WTC11 (cell line): ENCODE data around the gene SLC47A1. TPM values are rescaled to one million over a fixed set of nuclear protein-coding genes. Genes with fewer than 3 reads are reported as not detected.
"Not testable (repeated sequence)": the region's sequence is repeated elsewhere in the genome, so short reads cannot be mapped to it uniquely, and the experiment has no call there.

Experiments used
- ATAC-seq: fragments of 200-7000 bp; cut with Tn5 transposase; 2 replicates; pipeline ENCODE4 v1.10.0; 2021; ENCODE audit warnings: mild to moderate bottlenecking, moderate library complexity
- CTCF ChIA-PET: fragments of 300-600 bp; sonication (Branson Sonifier 250); formaldehyde crosslinking; loops from one replicate; lab custom pipeline; 2021; ENCODE audit warnings: antibody characterized with exemption; lab: Charles Lee
- POLR2A ChIA-PET: fragments of 350-600 bp; sonication (Branson Sonifier 250); formaldehyde crosslinking; loops from one replicate; lab custom pipeline; 2021; ENCODE audit warnings: antibody characterized with exemption; lab: Charles Lee
- DNase-seq: peaks from one replicate; pipeline ENCODE4 v3.0.0; 2021; ENCODE audit warnings: low spot score
- H3K27ac Mint-ChIP-seq: 2 replicates; pipeline ENCODE4 v1.8.0; 2021; ENCODE audit warnings: mixed read lengths
- H3K27me3 Mint-ChIP-seq: 2 replicates; pipeline ENCODE4 v1.8.0; 2021; ENCODE audit warnings: low read depth, mild to moderate bottlenecking, moderate library complexity, mixed read lengths
- H3K36me3 Mint-ChIP-seq: 2 replicates; pipeline ENCODE4 v1.8.0; 2021; ENCODE audit warnings: mixed read lengths
- H3K4me1 Mint-ChIP-seq: 2 replicates; pipeline ENCODE4 v1.8.0; 2022; ENCODE audit warnings: mixed read lengths
- H3K4me3 Mint-ChIP-seq: 2 replicates; pipeline ENCODE4 v1.8.0; 2021; ENCODE audit warnings: mild to moderate bottlenecking, moderate library complexity, mixed read lengths
- H3K9me3 Mint-ChIP-seq: 2 replicates; pipeline ENCODE4 v1.8.0; 2021; ENCODE audit warnings: mixed read lengths
- ATF1 ChIP-seq: sonication (generic); formaldehyde crosslinking; IDR thresholded peaks from 2 replicates; pipeline ENCODE4 v1.8.1; 2023; ENCODE audit warnings: mild to moderate bottlenecking, moderate library complexity, missing genetic modification reagents
- ATF2 ChIP-seq: sonication (generic); formaldehyde crosslinking; IDR thresholded peaks from 2 replicates; pipeline ENCODE4 v1.8.1; 2022; ENCODE audit warnings: low read depth, missing genetic modification reagents, borderline replicate concordance
- CREB1 ChIP-seq: sonication (generic); formaldehyde crosslinking; IDR thresholded peaks from 2 replicates; pipeline ENCODE4 v1.8.0; 2023; ENCODE audit warnings: mild to moderate bottlenecking, missing genetic modification reagents
- ELF4 ChIP-seq: sonication (generic); formaldehyde crosslinking; IDR thresholded peaks from 2 replicates; pipeline ENCODE4 v1.8.1; 2022; ENCODE audit warnings: low read depth, mild to moderate bottlenecking, moderate library complexity, missing genetic modification reagents
- ESRRA ChIP-seq: sonication (generic); formaldehyde crosslinking; IDR thresholded peaks from 2 replicates; pipeline ENCODE4 v1.8.1; 2022; ENCODE audit warnings: mild to moderate bottlenecking, missing genetic modification reagents, borderline replicate concordance
- ETV6 ChIP-seq: sonication (generic); formaldehyde crosslinking; IDR thresholded peaks from 2 replicates; pipeline ENCODE4 v1.8.1; 2022; ENCODE audit warnings: mild to moderate bottlenecking, missing genetic modification reagents
- FOXK1 ChIP-seq: sonication (generic); formaldehyde crosslinking; IDR thresholded peaks from 2 replicates; pipeline ENCODE4 v1.8.0; 2022; ENCODE audit warnings: mild to moderate bottlenecking, moderate library complexity, missing genetic modification reagents
- GABPB1 ChIP-seq: sonication (generic); formaldehyde crosslinking; IDR thresholded peaks from 2 replicates; pipeline ENCODE4 v1.8.1; 2023; ENCODE audit warnings: mild to moderate bottlenecking, missing genetic modification reagents
- GTF2I ChIP-seq: fragments of 250-450 bp; sonication (Bioruptor Pico); conservative IDR thresholded peaks from 2 replicates; pipeline ENCODE4 v1.4.0; 2021; ENCODE audit warnings: mild to moderate bottlenecking
- KAT7 ChIP-seq: sonication (generic); formaldehyde crosslinking; IDR thresholded peaks from 2 replicates; pipeline ENCODE4 v1.8.1; 2023; ENCODE audit warnings: missing genetic modification reagents, mild to moderate bottlenecking, borderline replicate concordance
- SOX15 ChIP-seq: fragments of 250-450 bp; sonication (Bioruptor Pico); IDR thresholded peaks from 2 replicates; pipeline ENCODE4 v1.9.0; 2021; ENCODE audit warnings: mild to moderate bottlenecking
- USF1 ChIP-seq: sonication (generic); formaldehyde crosslinking; IDR thresholded peaks from 2 replicates; pipeline ENCODE4 v1.8.0; 2022; ENCODE audit warnings: mild to moderate bottlenecking, missing genetic modification reagents
- ZBTB43 ChIP-seq: sonication (generic); formaldehyde crosslinking; IDR thresholded peaks from 2 replicates; pipeline ENCODE4 v1.8.1; 2023; ENCODE audit warnings: mild to moderate bottlenecking, missing genetic modification reagents
- ZNF121 ChIP-seq: sonication (generic); formaldehyde crosslinking; IDR thresholded peaks from 2 replicates; pipeline ENCODE4 v1.8.0; 2023; ENCODE audit warnings: missing genetic modification reagents
- ZNF138 ChIP-seq: sonication (generic); formaldehyde crosslinking; conservative IDR thresholded peaks from 2 replicates; pipeline ENCODE4 v1.8.1; 2022; ENCODE audit warnings: mild to moderate bottlenecking, moderate library complexity, missing genetic modification reagents
- ZNF219 ChIP-seq: sonication (generic); formaldehyde crosslinking; IDR thresholded peaks from 2 replicates; pipeline ENCODE4 v1.8.0; 2023; ENCODE audit warnings: missing genetic modification reagents, mild to moderate bottlenecking, borderline replicate concordance
- ZNF232 ChIP-seq: sonication (generic); formaldehyde crosslinking; IDR thresholded peaks from 2 replicates; pipeline ENCODE4 v1.8.0; 2022; ENCODE audit warnings: mild to moderate bottlenecking, missing genetic modification reagents
- ZNF263 ChIP-seq: sonication (generic); formaldehyde crosslinking; IDR thresholded peaks from 2 replicates; pipeline ENCODE4 v1.8.1; 2022; ENCODE audit warnings: low read depth, mild to moderate bottlenecking, moderate library complexity, missing genetic modification reagents
- ZNF512 ChIP-seq: sonication (generic); formaldehyde crosslinking; IDR thresholded peaks from 2 replicates; pipeline ENCODE4 v1.8.1; 2022; ENCODE audit warnings: missing genetic modification reagents, borderline replicate concordance
- total RNA-seq: library from RNA; stranded (reverse); gene quantifications from 3 replicates; pipeline ENCODE4 v1.2.3, GENCODE V29; 2021
- TF ChIP-seq, protein P1 (sequence below): fragments of 250-450 bp; sonication (Bioruptor Pico); conservative IDR thresholded peaks from 2 replicates; pipeline ENCODE4 v1.9.0; 2021; ENCODE audit warnings: mild to moderate bottlenecking
- TF ChIP-seq, protein P2 (sequence below): sonication (generic); formaldehyde crosslinking; IDR thresholded peaks from 2 replicates; pipeline ENCODE4 v1.8.0; 2023; ENCODE audit warnings: mild to moderate bottlenecking, missing genetic modification reagents

SLC47A1 gene
- total RNA-seq, 1 experiment from 2014 or later, result 2.5 TPM

GRCh38 chr17:19578545-19578944, 44.9 kb downstream of the SLC47A1 start (continued):
- no peak for TF ChIP-seq ZNF512

GRCh38 chr17:19579192-19579761, 45.6 kb downstream of the SLC47A1 start:
- Mint-ChIP-seq H3K36me3 (no peaks in the 10 kb centered on the region), H3K4me1 (peaks cover 28% of the 10 kb centered on the region)
- POLR2A ChIA-PET, result no interaction called here
- TF ChIP-seq SOX15 (CRISPR knock-in tag) (no peak), ELF4 (CRISPR knock-in tag) (no peak), ZNF263 (CRISPR knock-in tag) (no peak), ZNF121 (no peak), ZNF219 (CRISPR knock-in tag) (no peak), ATF2 (no peak), GABPB1 (no peak), ZBTB43 (no peak), FOXK1 (no peak), ZNF232 (CRISPR knock-in tag) (no peak), USF1 (no peak)
- TF ChIP-seq, protein P1, sequence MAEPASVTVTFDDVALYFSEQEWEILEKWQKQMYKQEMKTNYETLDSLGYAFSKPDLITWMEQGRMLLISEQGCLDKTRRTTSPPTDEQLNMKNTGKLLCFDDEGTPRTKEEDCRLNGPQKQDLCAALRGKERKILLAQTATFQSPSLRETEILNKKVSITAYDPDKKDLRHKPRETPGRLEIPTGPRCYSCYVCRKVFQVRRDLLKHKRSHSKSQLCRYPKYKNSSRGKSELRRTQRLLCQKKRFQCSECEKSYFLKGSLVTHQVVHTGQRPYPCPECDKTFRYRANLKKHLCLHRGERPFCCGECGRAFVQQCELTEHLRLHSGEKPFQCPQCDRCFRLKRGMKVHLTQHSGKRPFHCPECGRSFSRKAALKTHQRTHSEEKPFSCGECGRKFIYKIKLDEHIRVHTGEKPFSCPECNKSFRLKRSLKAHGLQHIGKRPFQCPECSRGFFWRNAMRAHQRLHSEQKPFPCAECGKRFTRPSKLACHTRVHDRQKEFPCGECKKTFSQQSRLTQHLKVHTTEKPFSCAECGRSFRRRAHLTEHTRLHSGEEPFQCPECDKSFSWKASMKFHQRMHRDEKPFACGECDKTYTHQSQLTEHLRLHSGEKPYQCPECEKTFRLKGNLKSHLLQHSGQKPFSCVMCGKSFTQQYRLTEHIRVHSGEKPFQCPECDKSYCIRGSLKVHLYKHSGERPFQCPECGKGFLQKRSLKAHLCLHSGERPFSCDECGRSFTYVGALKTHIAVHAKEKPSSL (CRISPR knock-in tag), result no peak
- TF ChIP-seq, all 79 proteins: peak for 0
- ATAC-seq, result peak; percentile 69
- peak overlapping the region; percentile 67 for H3K4me3 Mint-ChIP-seq
- DNase-seq, result peak; percentile 35
- no peaks in the 10 kb centered on the region for H3K9me3 Mint-ChIP-seq
- CTCF ChIA-PET, result interaction anchor here (1.0 to 2.4 kb wide), 14 partner anchors 12 to 241 kb away, joined by 3 to 15 read pairs (median 6); partner anchors contain the start of genes ALDH3A2 and B9D1
- H3K27ac Mint-ChIP-seq, result no peak overlapping the region
- peaks cover 34% of the 10 kb centered on the region for H3K27me3 Mint-ChIP-seq

DNA sequence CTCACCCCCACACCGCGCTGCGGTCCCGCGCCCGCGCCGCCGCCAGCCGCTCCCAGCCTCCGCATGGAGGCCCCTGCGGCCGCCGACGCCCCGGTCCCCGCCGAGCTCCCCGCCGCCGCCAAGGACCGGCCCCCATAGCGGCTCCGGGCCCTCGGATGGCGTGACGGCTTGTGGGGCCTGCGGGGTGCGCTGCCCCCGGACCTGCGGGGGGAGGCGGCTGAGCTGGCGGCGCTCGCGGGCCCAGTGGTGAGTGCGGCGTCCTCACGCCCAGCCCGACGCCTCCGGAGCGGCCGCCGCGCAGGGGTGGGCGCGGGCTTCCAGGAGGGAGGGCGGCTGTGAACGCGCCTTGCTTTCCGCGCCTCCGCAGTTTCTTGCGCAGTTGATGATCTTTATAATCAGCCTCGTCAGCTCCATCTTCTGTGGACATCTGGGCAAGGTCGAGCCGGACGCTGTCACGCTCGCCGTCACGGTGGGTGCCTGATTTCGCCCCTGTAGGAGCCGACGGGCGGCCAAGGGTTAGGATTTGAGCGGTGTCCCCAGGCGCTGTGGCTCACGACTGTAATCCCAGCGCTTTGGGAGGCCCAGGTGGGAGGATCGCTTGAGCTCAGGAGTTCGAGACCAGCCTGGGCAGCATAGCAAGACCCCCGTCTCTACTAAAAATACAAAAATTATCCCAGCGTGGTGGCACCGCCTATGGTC, 46.4 kb downstream of the SLC47A1 start:
- Mint-ChIP-seq H3K27me3 (peaks cover 34% of the 10 kb centered on the region), H3K4me3 (peak overlapping the region; percentile 78), H3K9me3 (no peaks in the 10 kb centered on the region), H3K36me3 (no peaks in the 10 kb centered on the region), H3K4me1 (peaks cover 22% of the 10 kb centered on the region), H3K27ac (no peak overlapping the region)
- ChIA-PET POLR2A (no interaction called here), CTCF (interaction anchor here (1.0 to 2.4 kb wide), 13 partner anchors 11 to 242 kb away, joined by 3 to 15 read pairs (median 5); partner anchors contain the start of genes ALDH3A2 and B9D1)
- DNase-seq (peak; percentile 30), ATAC-seq (peak; percentile 60)
- TF ChIP-seq ESRRA (CRISPR knock-in tag) (0 out of 2 replicates have a peak, but pooled peaks have one; percentile 20), ZNF138 (no peak), ATF1 (CRISPR knock-in tag) (no peak), GTF2I (CRISPR knock-in tag) (peak; percentile 91), ZNF121 (peak; percentile 99), ETV6 (CRISPR knock-in tag) (0 out of 2 replicates have a peak, but pooled peaks have one; percentile 12), CREB1 (no peak), KAT7 (CRISPR knock-in tag) (0 out of 2 replicates have a peak, but pooled peaks have one; percentile 59)
- TF ChIP-seq, protein P2, sequence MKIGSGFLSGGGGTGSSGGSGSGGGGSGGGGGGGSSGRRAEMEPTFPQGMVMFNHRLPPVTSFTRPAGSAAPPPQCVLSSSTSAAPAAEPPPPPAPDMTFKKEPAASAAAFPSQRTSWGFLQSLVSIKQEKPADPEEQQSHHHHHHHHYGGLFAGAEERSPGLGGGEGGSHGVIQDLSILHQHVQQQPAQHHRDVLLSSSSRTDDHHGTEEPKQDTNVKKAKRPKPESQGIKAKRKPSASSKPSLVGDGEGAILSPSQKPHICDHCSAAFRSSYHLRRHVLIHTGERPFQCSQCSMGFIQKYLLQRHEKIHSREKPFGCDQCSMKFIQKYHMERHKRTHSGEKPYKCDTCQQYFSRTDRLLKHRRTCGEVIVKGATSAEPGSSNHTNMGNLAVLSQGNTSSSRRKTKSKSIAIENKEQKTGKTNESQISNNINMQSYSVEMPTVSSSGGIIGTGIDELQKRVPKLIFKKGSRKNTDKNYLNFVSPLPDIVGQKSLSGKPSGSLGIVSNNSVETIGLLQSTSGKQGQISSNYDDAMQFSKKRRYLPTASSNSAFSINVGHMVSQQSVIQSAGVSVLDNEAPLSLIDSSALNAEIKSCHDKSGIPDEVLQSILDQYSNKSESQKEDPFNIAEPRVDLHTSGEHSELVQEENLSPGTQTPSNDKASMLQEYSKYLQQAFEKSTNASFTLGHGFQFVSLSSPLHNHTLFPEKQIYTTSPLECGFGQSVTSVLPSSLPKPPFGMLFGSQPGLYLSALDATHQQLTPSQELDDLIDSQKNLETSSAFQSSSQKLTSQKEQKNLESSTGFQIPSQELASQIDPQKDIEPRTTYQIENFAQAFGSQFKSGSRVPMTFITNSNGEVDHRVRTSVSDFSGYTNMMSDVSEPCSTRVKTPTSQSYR (CRISPR knock-in tag), result no peak

DNA sequence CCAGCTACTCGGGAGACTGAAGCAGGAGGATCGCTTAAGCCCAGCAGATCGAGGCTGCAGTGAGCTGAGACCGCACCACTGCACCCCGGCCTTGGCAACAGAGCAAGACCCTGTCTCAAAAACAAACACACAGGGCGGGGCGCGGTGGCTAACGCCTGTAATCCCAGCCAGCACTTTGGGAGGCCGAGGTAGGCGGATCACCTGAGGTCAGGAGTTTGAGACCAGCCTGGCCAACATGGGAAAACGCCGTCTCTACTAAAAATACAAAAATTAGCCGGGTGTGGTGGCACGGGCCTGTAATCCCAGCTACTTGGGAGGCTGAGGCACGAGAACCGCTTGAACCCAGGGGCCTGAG, 46.9 kb downstream of the SLC47A1 start:
- Mint-ChIP-seq H3K27me3 (peaks cover 34% of the 10 kb centered on the region), H3K4me3 (peak overlapping the region; percentile 78), H3K4me1 (peaks cover 19% of the 10 kb centered on the region)
- H3K27ac Mint-ChIP-seq, H3K9me3 Mint-ChIP-seq, H3K36me3 Mint-ChIP-seq, DNase-seq, POLR2A ChIA-PET, ATAC-seq: not testable (repeated sequence)
- CTCF ChIA-PET, result interaction anchor here (1.1 to 2.2 kb wide), 6 partner anchors 10 to 218 kb away, joined by 4 to 15 read pairs (median 8); partner anchors contain the start of genes ALDH3A2 and B9D1
